ENCODE data around the gene MOB3B.

DNA sequence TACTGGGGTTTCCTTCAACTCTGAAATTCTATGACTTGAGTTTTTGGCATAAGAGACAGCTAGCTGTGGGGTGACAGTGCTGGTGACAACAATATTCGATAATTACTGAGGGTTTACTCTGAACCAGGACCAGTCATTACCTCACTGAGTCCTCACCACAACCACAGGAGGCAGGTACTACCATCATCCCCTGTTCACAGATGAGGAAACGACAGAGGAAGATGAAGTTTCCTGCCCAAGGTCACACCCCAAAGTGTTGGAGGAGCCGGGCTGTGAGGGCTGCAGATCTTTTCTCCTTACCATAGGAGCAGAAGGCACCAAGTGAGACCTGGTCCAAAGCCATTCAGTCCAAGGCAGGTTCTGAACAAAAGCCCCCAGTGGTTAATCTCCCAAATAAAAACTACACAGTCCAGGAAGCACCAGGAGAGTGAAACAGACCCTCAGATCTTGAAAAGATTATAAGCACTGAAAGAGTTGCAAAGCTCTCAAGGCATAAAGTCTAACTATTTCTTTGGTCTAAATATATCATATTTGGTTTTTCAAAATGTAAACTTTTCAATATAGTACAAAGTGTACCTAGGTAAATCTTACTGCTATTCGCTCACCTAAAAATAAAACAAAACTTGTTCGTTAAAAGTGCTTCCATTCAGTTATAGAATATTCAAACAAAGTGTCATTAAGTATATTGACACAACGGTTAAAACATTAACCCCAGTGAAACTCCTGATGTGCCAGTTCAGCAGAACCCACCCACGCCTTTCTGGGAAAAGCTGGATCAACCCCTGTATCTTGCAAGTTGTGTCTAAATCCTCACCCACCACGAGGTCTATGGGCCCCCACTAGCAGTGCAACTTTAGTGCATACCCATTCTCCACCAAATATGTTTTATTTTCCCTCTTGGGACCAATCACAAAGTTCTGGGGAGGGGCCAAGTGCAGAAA, 150.0 kb downstream of the MOB3B start:
- no peak for TF ChIP-seq CTCF (conservative IDR thresholded peaks at IDR 0.05; ENCODE audit: low read depth, low read length)
- no peak for TF ChIP-seq EZH2 (IDR thresholded peaks at IDR 0.05; ENCODE audit: borderline replicate concordance, low read depth, low read length, poor library complexity, severe bottlenecking)
